ENCODE data around the gene CCDC51. TPM values are rescaled to one million over a fixed set of nuclear protein-coding genes. Genes with fewer than 3 reads are reported as not detected.

Gene CCDC51
- total and polyA plus RNA-seq, 2 of the 13 experiments (the other 11 are each of a cell fraction or from before 2014, with no cell fraction given): 18.1 to 29.4 TPM

- TF ChIP-seq NFE2L1 (CRISPR knock-in tag; IDR thresholded peaks at IDR 0.05; ENCODE audit: borderline replicate concordance) (no peak), EP300 (IDR thresholded peaks at IDR 0.05; ENCODE audit: low read depth in 2 of 2, low read length in 2 of 2) (no peak), EP300 (CRISPR knock-in tag; IDR thresholded peaks at IDR 0.05; ENCODE audit: borderline replicate concordance) (no peak), RAD21 (CRISPR knock-in tag; IDR thresholded peaks at IDR 0.05) (no peak), KLF13 (CRISPR knock-in tag; IDR thresholded peaks at IDR 0.05) (no peak)
These were observed 20.0 kb upstream of the CCDC51 start (continued) for GRCh38 chr3:48459773-48460516.

- POLR2A ChIA-PET: interaction anchor here (3.6 kb wide), 1 partner anchor 13 kb away, joined by 17 read pairs; no protein-coding TSS in a partner anchor
- WGBS (ENCODE audit: low lambda C conversion rate): 89% methylated on average over 3 of the region's 3 CpGs
These were observed 19.4 kb upstream of the CCDC51 start for GRCh38 chr3:48459331-48459730.

More at GRCh38 chr3:48459331-48459730, 19.4 kb upstream of the CCDC51 start:
- ATAC-seq (no peak), FAIRE-seq (no peak), DNase-seq (ENCODE audit: low spot score) (no peak)
- Histone ChIP-seq H2AFZ (ENCODE audit: low read length) (no peak overlapping the region), H3K27ac (ENCODE audit: extremely low read length, insufficient read depth, low read length) (no peak overlapping the region), H3K79me2 (ENCODE audit: insufficient read depth, low read length) (no peaks in the 10 kb centered on the region), H3K9me3 (ENCODE audit: low read length) (no peaks in the 10 kb centered on the region), H3K36me3 (replicated peaks in 1 of 2; ENCODE audit: control insufficient read depth in 1 of 2, insufficient read depth in 2 of 2, low read length in 2 of 2) (peaks cover 13 to 41% of the 10 kb centered on the region in 2 experiments), H3K4me1 (ENCODE audit: insufficient read depth, low read length) (no peaks in the 10 kb centered on the region), H3K27me3 (ENCODE audit: control insufficient read depth in 1 of 2, insufficient read depth in 2 of 2, low read length in 2 of 2) (no peaks in the 10 kb centered on the region), H3K4me2 (ENCODE audit: low read depth, low read length) (no peak overlapping the region), H3K9ac (ENCODE audit: insufficient read depth, low read depth, low read length) (no peak overlapping the region), H3K4me3 (replicated peaks in 1 of 3; ENCODE audit: insufficient read depth in 1 of 3, low read depth in 2 of 3, low read length in 3 of 3) (no peak overlapping the region), H4K20me1 (ENCODE audit: insufficient read depth, low read length) (no peaks in the 10 kb centered on the region)
- in situ Hi-C loops (cut with HindIII; ENCODE audit: extremely low pct_ligation_motif_present, low pct_unique_long_range_greater_than_20kb): no loop called here
- no TSS peak for BruUV-seq (replicated peaks)
- no peak for TF ChIP-seq ZNF30 (CRISPR knock-in tag; IDR thresholded peaks at IDR 0.05)
- no peak for TF ChIP-seq ZNF430 (CRISPR knock-in tag; IDR thresholded peaks at IDR 0.05)
- no peak for TF ChIP-seq JARID2 (CRISPR knock-in tag; IDR thresholded peaks at IDR 0.05; ENCODE audit: insufficient replicate concordance)
- TF ChIP-seq ZNF749 (CRISPR knock-in tag; IDR thresholded peaks at IDR 0.05; ENCODE audit: borderline replicate concordance): no peak
- TF ChIP-seq ZNF24 (IDR thresholded peaks at IDR 0.05): no peak
- CTCF ChIA-PET (ENCODE audit: low intra/inter-chr PET ratio, low total read pairs): no interaction called here
- intact Hi-C loops (cut with micrococcal nuclease; ENCODE audit: unreplicated experiment): no loop called here

All from HepG2 (cell line).